T-helper 22 cell (primary cell): ENCODE results near the gene ZDHHC16.

Experiments
- DNase-seq: peaks from one replicate; pipeline ENCODE4 v3.0.0-alpha.2; 2020; ENCODE audit warnings: low read depth

The ZDHHC16 gene

GRCh38 chr10:97479939-97480338, 34.0 kb downstream of the ZDHHC16 start:
- no peak for DNase-seq

GRCh38 chr10:97481071-97481470, 35.1 kb downstream of the ZDHHC16 start:
- no peak for DNase-seq

GRCh38 chr10:97482381-97482780, 36.4 kb downstream of the ZDHHC16 start:
- no peak for DNase-seq

GRCh38 chr10:97483506-97483905, 37.5 kb downstream of the ZDHHC16 start:
- no peak for DNase-seq

GRCh38 chr10:97483921-97484320, 37.9 kb downstream of the ZDHHC16 start:
- no peak for DNase-seq

GRCh38 chr10:97485647-97486281, 39.8 kb downstream of the ZDHHC16 start:
- no peak for DNase-seq

- no peak for DNase-seq
Measured at GRCh38 chr10:97490592-97490991, 44.6 kb downstream of the ZDHHC16 start.

GRCh38 chr10:97494151-97494550, 48.2 kb downstream of the ZDHHC16 start:
- DNase-seq = no peak

GRCh38 chr10:97494863-97495506, 49.0 kb downstream of the ZDHHC16 start:
- DNase-seq = no peak

GRCh38 chr10:97497572-97498075, 51.6 kb downstream of the ZDHHC16 start:
- DNase-seq = peak; percentile 53

- DNase-seq = peak; percentile 96
Measured at GRCh38 chr10:97498076-97498840, 52.3 kb downstream of the ZDHHC16 start, which contains the start of gene MMS19. TSS of gene MMS19 (minus strand) at chr10:97498422. CDS start at chr10:97498384, 38 bp downstream.

- DNase-seq = peak; percentile 5
Measured at GRCh38 chr10:97498841-97499560, 53.0 kb downstream of the ZDHHC16 start, which contains the start of gene UBTD1. TSS of gene UBTD1 (plus strand) at chr10:97498924. CDS start at chr10:97499204, 280 bp downstream.

GRCh38 chr10:97499561-97500296, 53.8 kb downstream of the ZDHHC16 start:
- no peak for DNase-seq

- DNase-seq = no peak
Measured at GRCh38 chr10:97500297-97500575, 54.3 kb downstream of the ZDHHC16 start.

- DNase-seq = no peak
Measured at GRCh38 chr10:97502916-97503315, 56.9 kb downstream of the ZDHHC16 start.

GRCh38 chr10:97503406-97503805, 57.4 kb downstream of the ZDHHC16 start:
- no peak for DNase-seq

GRCh38 chr10:97505152-97505551, 59.2 kb downstream of the ZDHHC16 start:
- DNase-seq = no peak

- DNase-seq = no peak
Measured at GRCh38 chr10:97506199-97506991, 60.4 kb downstream of the ZDHHC16 start.
